ENCODE data around the gene S100A5.

- TF ChIP-seq CTCF (IDR thresholded peaks at IDR 0.05) (no peak), ZFX (IDR thresholded peaks at IDR 0.05; ENCODE audit: borderline replicate concordance) (no peak)
Observed at GRCh38 chr1:153583976-153584375, 43.2 kb upstream of the S100A5 start.
